ENCODE measurements around the gene FXYD7. TPM values are rescaled to one million over a fixed set of nuclear protein-coding genes. Genes with fewer than 3 reads are reported as not detected.

Gene FXYD7
- total and polyA plus RNA-seq, 2 of the 13 experiments (the other 11 are each of a cell fraction or from before 2014, with no cell fraction given) = 0.55 TPM; not detected in 1

DNA sequence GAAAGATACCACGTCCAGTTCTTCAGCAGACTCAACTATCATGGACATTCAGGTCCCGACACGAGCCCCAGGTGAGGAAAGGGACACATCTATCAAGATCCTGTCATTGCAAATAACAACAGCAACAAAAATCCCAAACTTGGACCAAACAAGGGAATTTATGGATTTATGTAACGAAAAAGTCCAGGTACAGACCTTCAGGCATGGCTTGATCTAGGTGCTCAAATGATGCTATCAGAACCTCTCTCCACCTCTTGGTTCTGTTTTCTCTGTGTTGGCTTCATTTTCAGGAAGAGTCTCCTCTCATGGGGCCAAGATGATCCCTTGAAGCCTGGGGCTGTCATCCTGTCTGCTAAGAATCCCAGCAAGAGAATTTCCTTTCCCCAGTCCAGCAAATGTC, 14.4 kb downstream of the FXYD7 start:
- intact Hi-C loops (cut with micrococcal nuclease; ENCODE audit: unreplicated experiment) (no loop called here), in situ Hi-C loops (cut with HindIII; ENCODE audit: extremely low pct_ligation_motif_present, low pct_unique_long_range_greater_than_20kb) (no loop called here)
- Histone ChIP-seq H3K4me3 (replicated peaks in 1 of 3; ENCODE audit: insufficient read depth in 1 of 3, low read depth in 2 of 3, low read length in 3 of 3) (no peak overlapping the region), H3K27ac (ENCODE audit: extremely low read length, insufficient read depth, low read length) (no peak overlapping the region), H3K4me2 (ENCODE audit: low read depth, low read length) (no peak overlapping the region), H3K9me3 (ENCODE audit: low read length) (no peaks in the 10 kb centered on the region), H3K27me3 (ENCODE audit: control insufficient read depth in 1 of 2, insufficient read depth in 2 of 2, low read length in 2 of 2) (peaks cover 20 to 52% of the 10 kb centered on the region in 2 experiments; a peak in 4 of 5 replicates), H3K36me3 (replicated peaks in 1 of 2; ENCODE audit: control insufficient read depth in 1 of 2, insufficient read depth in 2 of 2, low read length in 2 of 2) (no peaks in the 10 kb centered on the region), H2AFZ (ENCODE audit: low read length) (no peak overlapping the region), H3K79me2 (ENCODE audit: insufficient read depth, low read length) (no peaks in the 10 kb centered on the region), H4K20me1 (ENCODE audit: insufficient read depth, low read length) (0 out of 2 replicates have a peak, but pooled peaks cover 2% of the 10 kb centered on the region), H3K9ac (ENCODE audit: insufficient read depth, low read depth, low read length) (no peak overlapping the region), H3K4me1 (ENCODE audit: insufficient read depth, low read length) (peaks cover 19% of the 10 kb centered on the region)
- 58% methylated on average over 4 of the region's 4 CpGs for WGBS (ENCODE audit: low lambda C conversion rate)
- CTCF ChIA-PET (ENCODE audit: low intra/inter-chr PET ratio, low total read pairs) = no interaction called here
- TF ChIP-seq ZNF329 (CRISPR knock-in tag; IDR thresholded peaks at IDR 0.05; ENCODE audit: low read depth) (peak; percentile 98), ZNF251 (CRISPR knock-in tag; IDR thresholded peaks at IDR 0.05) (no peak), NCOR1 (IDR thresholded peaks at IDR 0.05; ENCODE audit: borderline replicate concordance, low read length) (no peak)
- ATAC-seq = no peak
- no TSS peak for BruUV-seq (replicated peaks)
- POLR2A ChIA-PET = no interaction called here
- no peak for FAIRE-seq
- DNase-seq (ENCODE audit: low spot score) = no peak

DNA sequence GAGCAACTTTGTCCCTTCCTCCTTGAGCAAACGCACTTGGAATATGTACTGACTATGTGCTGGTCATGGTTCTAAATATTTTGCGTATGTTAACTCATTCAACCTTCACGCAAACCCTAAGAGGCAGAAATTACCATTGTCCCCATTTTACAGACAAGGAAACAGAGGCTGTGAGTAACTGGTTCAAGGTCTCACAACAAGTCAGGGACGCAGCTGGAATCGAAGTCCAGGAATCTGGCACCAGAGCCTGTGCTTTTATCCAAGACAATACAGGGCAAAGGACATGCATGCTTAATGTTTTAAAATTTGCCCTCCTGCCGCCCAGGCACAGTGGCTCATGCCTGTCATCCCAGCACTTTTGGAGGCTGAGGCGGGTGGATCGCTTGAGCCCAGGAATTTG, 16.6 kb downstream of the FXYD7 start:
- no peak for ATAC-seq
- in situ Hi-C loops (cut with HindIII; ENCODE audit: extremely low pct_ligation_motif_present, low pct_unique_long_range_greater_than_20kb) (no loop called here), intact Hi-C loops (cut with micrococcal nuclease; ENCODE audit: unreplicated experiment) (no loop called here)
- no peak for FAIRE-seq
- no peak for DNase-seq (ENCODE audit: low spot score)
- H3K36me3 ChIP-seq (replicated peaks in 1 of 2; ENCODE audit: control insufficient read depth in 1 of 2, insufficient read depth in 2 of 2, low read length in 2 of 2) = no peaks in the 10 kb centered on the region
- BruUV-seq (replicated peaks) = no TSS peak
- H3K27ac ChIP-seq (ENCODE audit: extremely low read length, insufficient read depth, low read length) = no peak overlapping the region
- WGBS (ENCODE audit: low lambda C conversion rate) = 43% methylated on average over 7 of the region's 8 CpGs
- no peaks in the 10 kb centered on the region for H3K79me2 ChIP-seq (ENCODE audit: insufficient read depth, low read length)
- H2AFZ ChIP-seq (ENCODE audit: low read length) = no peak overlapping the region
- ChIA-PET POLR2A (no interaction called here), CTCF (ENCODE audit: low intra/inter-chr PET ratio, low total read pairs) (no interaction called here)
- no peak overlapping the region for H3K9ac ChIP-seq (ENCODE audit: insufficient read depth, low read depth, low read length)
- H3K4me1 ChIP-seq (ENCODE audit: insufficient read depth, low read length) = peaks cover 8% of the 10 kb centered on the region; the same call in 1 of the 2 replicates
- no peak overlapping the region for H3K4me3 ChIP-seq (replicated peaks in 1 of 3; ENCODE audit: insufficient read depth in 1 of 3, low read depth in 2 of 3, low read length in 3 of 3)
- no peak overlapping the region for H3K4me2 ChIP-seq (ENCODE audit: low read depth, low read length)
- H4K20me1 ChIP-seq (ENCODE audit: insufficient read depth, low read length) = no peaks in the 10 kb centered on the region
- H3K9me3 ChIP-seq (ENCODE audit: low read length) = peaks cover 7% of the 10 kb centered on the region; the same call in 1 of the 2 replicates
- peaks cover 10 to 34% of the 10 kb centered on the region in 2 experiments; a peak in 4 of 5 replicates for H3K27me3 ChIP-seq (ENCODE audit: control insufficient read depth in 1 of 2, insufficient read depth in 2 of 2, low read length in 2 of 2)
- TF ChIP-seq ZNF234 (CRISPR knock-in tag; conservative IDR thresholded peaks at IDR 0.05) (no peak), RXRB (CRISPR knock-in tag; IDR thresholded peaks at IDR 0.05; ENCODE audit: borderline replicate concordance) (no peak), ATM (IDR thresholded peaks at IDR 0.05; ENCODE audit: borderline replicate concordance) (no peak), ZNF562 (CRISPR knock-in tag; IDR thresholded peaks at IDR 0.05; ENCODE audit: borderline replicate concordance) (no peak), ZNF160 (CRISPR knock-in tag; IDR thresholded peaks at IDR 0.05) (no peak), ZNF629 (CRISPR knock-in tag; conservative IDR thresholded peaks at IDR 0.05) (peak; percentile 82), SAFB2 (CRISPR knock-in tag; IDR thresholded peaks at IDR 0.05; ENCODE audit: borderline replicate concordance, low read depth) (no peak), WIZ (CRISPR knock-in tag; IDR thresholded peaks at IDR 0.05) (no peak)
- TF ChIP-seq, protein P1, sequence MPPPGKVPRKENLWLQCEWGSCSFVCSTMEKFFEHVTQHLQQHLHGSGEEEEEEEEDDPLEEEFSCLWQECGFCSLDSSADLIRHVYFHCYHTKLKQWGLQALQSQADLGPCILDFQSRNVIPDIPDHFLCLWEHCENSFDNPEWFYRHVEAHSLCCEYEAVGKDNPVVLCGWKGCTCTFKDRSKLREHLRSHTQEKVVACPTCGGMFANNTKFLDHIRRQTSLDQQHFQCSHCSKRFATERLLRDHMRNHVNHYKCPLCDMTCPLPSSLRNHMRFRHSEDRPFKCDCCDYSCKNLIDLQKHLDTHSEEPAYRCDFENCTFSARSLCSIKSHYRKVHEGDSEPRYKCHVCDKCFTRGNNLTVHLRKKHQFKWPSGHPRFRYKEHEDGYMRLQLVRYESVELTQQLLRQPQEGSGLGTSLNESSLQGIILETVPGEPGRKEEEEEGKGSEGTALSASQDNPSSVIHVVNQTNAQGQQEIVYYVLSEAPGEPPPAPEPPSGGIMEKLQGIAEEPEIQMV (CRISPR knock-in tag; IDR thresholded peaks at IDR 0.05; ENCODE audit: low read depth) = no peak
- TF ChIP-seq, protein P2, sequence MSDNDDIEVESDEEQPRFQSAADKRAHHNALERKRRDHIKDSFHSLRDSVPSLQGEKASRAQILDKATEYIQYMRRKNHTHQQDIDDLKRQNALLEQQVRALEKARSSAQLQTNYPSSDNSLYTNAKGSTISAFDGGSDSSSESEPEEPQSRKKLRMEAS (IDR thresholded peaks at IDR 0.05) = no peak
- TF ChIP-seq, protein P3, sequence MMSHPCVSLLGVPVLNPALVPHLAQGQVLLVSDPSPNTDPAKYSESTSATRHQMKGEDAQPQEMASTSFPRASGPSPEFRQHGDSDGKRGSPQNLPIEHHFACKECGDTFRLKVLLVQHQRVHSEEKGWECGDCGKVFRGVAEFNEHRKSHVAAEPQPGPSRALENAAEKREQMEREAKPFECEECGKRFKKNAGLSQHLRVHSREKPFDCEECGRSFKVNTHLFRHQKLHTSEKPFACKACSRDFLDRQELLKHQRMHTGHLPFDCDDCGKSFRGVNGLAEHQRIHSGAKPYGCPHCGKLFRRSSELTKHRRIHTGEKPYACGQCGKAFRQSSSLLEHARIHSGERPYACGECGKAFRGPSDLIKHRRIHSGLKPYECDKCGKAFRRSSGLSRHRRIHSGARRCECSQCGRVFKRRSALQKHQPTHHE (CRISPR knock-in tag; IDR thresholded peaks at IDR 0.05; ENCODE audit: borderline replicate concordance) = no peak

All from HepG2 (cell line).